AG20443 (cell line): ENCODE results near the gene ROR1.
"Not testable (repeated sequence)": the region's sequence is repeated elsewhere in the genome, so short reads cannot be mapped to it uniquely, and the experiment has no call there.

Experiments used
- DNase-seq: peaks from one replicate; pipeline ENCODE4 v3.0.0; 2012; ENCODE audit warnings: low spot score, mixed read lengths

ROR1 gene

GRCh38 chr1:63793741-63794240 is 20.0 kb downstream of the ROR1 start:
- DNase-seq = no peak

- no peak for DNase-seq
Measured at GRCh38 chr1:63794354-63794753, 20.5 kb downstream of the ROR1 start.

GRCh38 chr1:63794939-63795378 is 21.1 kb downstream of the ROR1 start:
- DNase-seq = peak; percentile 47

GRCh38 chr1:63795455-63795854 is 21.6 kb downstream of the ROR1 start:
- no peak for DNase-seq

GRCh38 chr1:63797056-63797726 is 23.4 kb downstream of the ROR1 start:
- peak; percentile 69 for DNase-seq

GRCh38 chr1:63798284-63798683 is 24.5 kb downstream of the ROR1 start:
- no peak for DNase-seq

GRCh38 chr1:63799307-63799706 is 25.5 kb downstream of the ROR1 start:
- DNase-seq = no peak

GRCh38 chr1:63799820-63800219 is 26.0 kb downstream of the ROR1 start:
- DNase-seq = peak; percentile 63

GRCh38 chr1:63802109-63802508 is 28.3 kb downstream of the ROR1 start:
- no peak for DNase-seq

- DNase-seq = no peak
Measured at GRCh38 chr1:63804829-63805484, 31.1 kb downstream of the ROR1 start.

- DNase-seq = no peak
Measured at GRCh38 chr1:63807046-63807445, 33.2 kb downstream of the ROR1 start.

- no peak for DNase-seq
Measured at GRCh38 chr1:63810936-63811469, 37.2 kb downstream of the ROR1 start.

GRCh38 chr1:63812071-63812700 is 38.4 kb downstream of the ROR1 start:
- DNase-seq = no peak

- peak; percentile 59 for DNase-seq
Measured at GRCh38 chr1:63813829-63814277, 40.0 kb downstream of the ROR1 start.

GRCh38 chr1:63816217-63816815 is 42.5 kb downstream of the ROR1 start:
- not testable (repeated sequence) for DNase-seq

- DNase-seq = no peak
Measured at GRCh38 chr1:63817152-63817667, 43.4 kb downstream of the ROR1 start.

GRCh38 chr1:63817700-63818099 is 43.9 kb downstream of the ROR1 start:
- no peak for DNase-seq

- no peak for DNase-seq
Measured at GRCh38 chr1:63818567-63819325, 44.9 kb downstream of the ROR1 start.

- no peak for DNase-seq
Measured at GRCh38 chr1:63819795-63820194, 46.0 kb downstream of the ROR1 start.

GRCh38 chr1:63821091-63822005 is 47.5 kb downstream of the ROR1 start:
- peak; percentile 26 for DNase-seq
